Measurements from ENCODE around the gene CARD11. TPM values are rescaled to one million over a fixed set of nuclear protein-coding genes. Genes with fewer than 3 reads are reported as not detected.

The CARD11 gene
- total RNA-seq, 1 experiment from 2014 or later, result 0.82 TPM

DNA sequence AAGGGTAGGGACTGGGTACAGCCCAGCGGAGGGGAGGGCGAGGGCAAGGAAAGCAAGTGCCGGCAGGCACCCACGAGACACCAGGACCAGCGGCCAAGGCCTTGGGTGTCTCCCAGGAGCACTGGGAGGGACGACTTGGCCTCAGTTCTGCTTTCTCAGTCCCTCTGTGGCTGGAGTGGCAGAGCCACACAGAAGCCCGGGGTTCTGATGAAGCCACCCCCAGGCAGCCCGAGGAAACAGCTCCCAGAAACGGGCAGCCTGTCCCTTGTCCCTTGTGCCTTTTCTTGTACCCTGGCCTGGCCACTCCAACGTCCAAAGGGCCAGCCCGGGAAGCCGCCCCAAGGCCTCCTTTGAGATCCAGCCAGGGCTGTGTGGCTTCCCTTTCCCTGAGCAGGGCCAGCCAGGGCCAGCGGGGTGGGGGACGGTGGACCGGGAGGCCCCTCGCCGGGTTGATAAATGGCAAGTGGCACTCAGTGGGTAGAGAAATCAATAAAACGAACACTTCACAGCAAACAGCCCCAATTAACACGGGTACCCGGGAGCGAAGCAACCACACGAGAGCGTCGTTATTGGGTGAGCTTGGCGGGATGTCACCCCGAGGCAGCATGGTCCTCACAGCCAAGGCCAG is 129.8 kb downstream of the CARD11 start:
- intact Hi-C loops (cut with micrococcal nuclease; ENCODE audit: unreplicated experiment) (no loop called here), in situ Hi-C loops (cut with HindIII; ENCODE audit: low pct_unique_long_range_greater_than_20kb, low sequenced_read_pairs) (no loop called here)
- ChIA-PET POLR2A (no interaction called here), CTCF (no interaction called here)
- ATAC-seq (peak; percentile 30), DNase-seq (ENCODE audit: low read depth, low spot score) (no peak)
- TF ChIP-seq, protein P1, sequence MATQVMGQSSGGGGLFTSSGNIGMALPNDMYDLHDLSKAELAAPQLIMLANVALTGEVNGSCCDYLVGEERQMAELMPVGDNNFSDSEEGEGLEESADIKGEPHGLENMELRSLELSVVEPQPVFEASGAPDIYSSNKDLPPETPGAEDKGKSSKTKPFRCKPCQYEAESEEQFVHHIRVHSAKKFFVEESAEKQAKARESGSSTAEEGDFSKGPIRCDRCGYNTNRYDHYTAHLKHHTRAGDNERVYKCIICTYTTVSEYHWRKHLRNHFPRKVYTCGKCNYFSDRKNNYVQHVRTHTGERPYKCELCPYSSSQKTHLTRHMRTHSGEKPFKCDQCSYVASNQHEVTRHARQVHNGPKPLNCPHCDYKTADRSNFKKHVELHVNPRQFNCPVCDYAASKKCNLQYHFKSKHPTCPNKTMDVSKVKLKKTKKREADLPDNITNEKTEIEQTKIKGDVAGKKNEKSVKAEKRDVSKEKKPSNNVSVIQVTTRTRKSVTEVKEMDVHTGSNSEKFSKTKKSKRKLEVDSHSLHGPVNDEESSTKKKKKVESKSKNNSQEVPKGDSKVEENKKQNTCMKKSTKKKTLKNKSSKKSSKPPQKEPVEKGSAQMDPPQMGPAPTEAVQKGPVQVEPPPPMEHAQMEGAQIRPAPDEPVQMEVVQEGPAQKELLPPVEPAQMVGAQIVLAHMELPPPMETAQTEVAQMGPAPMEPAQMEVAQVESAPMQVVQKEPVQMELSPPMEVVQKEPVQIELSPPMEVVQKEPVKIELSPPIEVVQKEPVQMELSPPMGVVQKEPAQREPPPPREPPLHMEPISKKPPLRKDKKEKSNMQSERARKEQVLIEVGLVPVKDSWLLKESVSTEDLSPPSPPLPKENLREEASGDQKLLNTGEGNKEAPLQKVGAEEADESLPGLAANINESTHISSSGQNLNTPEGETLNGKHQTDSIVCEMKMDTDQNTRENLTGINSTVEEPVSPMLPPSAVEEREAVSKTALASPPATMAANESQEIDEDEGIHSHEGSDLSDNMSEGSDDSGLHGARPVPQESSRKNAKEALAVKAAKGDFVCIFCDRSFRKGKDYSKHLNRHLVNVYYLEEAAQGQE (IDR thresholded peaks at IDR 0.05; ENCODE audit: insufficient read depth in 1 of 2, low read depth in 2 of 2, low read length in 1 of 2), result no peak
- no peak for TF ChIP-seq POLR2AphosphoS5 (IDR thresholded peaks at IDR 0.05; ENCODE audit: low read depth, low read length)
- TF ChIP-seq SIN3A (IDR thresholded peaks at IDR 0.05; ENCODE audit: borderline replicate concordance, insufficient read depth, low read depth, low read length), result no peak
- TF ChIP-seq, protein P2, sequence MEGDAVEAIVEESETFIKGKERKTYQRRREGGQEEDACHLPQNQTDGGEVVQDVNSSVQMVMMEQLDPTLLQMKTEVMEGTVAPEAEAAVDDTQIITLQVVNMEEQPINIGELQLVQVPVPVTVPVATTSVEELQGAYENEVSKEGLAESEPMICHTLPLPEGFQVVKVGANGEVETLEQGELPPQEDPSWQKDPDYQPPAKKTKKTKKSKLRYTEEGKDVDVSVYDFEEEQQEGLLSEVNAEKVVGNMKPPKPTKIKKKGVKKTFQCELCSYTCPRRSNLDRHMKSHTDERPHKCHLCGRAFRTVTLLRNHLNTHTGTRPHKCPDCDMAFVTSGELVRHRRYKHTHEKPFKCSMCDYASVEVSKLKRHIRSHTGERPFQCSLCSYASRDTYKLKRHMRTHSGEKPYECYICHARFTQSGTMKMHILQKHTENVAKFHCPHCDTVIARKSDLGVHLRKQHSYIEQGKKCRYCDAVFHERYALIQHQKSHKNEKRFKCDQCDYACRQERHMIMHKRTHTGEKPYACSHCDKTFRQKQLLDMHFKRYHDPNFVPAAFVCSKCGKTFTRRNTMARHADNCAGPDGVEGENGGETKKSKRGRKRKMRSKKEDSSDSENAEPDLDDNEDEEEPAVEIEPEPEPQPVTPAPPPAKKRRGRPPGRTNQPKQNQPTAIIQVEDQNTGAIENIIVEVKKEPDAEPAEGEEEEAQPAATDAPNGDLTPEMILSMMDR (IDR thresholded peaks at IDR 0.05), result no peak
- TF ChIP-seq TCF7L2 (IDR thresholded peaks at IDR 0.05; ENCODE audit: low read depth, low read length), result no peak
- Histone ChIP-seq H3K36me3 (ENCODE audit: control insufficient read depth, insufficient read depth, low read length) (no peaks in the 10 kb centered on the region), H3K9me3 (ENCODE audit: control insufficient read depth, insufficient read depth, low read depth, low read length) (no peaks in the 10 kb centered on the region), H3K4me3 (ENCODE audit: low read depth in 2 of 2, low read length in 2 of 2) (no peak overlapping the region), H3K27me3 (ENCODE audit: control insufficient read depth, insufficient read depth, low read length) (peaks cover 4% of the 10 kb centered on the region; the same call in 1 of the 2 replicates), H3K27ac (ENCODE audit: low read length) (no peak overlapping the region), H3K4me1 (ENCODE audit: control insufficient read depth, insufficient read depth, low read length) (peaks cover 5% of the 10 kb centered on the region; the same call in 1 of the 2 replicates)
- no TSS peak for BruUV-seq (replicated peaks)

DNA sequence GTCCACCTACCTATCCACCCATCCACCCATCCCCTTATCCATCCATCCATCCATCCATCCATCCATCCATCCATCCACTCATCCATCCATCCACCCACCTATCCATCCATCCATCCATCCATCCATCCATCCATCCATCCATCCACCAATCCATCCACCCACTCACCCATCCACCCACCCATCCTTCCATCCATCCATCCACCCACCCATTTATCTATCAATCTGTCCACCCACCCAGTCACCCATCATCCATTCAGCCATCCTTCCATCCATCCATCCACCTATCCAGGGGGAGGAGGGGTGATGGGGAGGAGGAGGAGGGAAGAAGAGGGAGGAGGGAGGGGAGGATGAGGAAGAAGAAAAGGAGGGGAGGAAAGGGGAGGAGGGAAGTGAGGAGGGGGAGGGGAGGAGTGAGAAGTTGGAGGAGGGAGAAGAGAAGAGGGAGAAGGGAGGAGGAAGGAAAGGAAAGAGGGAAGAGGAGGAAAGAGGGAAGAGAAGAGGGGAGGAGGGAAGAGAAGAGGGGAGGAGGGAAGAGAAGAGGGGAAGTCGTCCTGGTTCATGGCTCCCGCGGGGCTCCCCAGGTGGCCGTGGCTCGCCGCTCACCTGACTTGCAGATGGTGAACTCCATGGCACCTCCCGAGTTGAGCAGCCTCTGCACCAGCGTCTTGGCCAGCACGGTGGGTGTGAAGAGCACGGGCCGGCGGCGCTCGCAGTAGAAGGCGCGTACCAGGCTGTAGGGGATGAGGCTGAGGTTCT is 130.8 kb downstream of the CARD11 start:
- DNase-seq (ENCODE audit: low read depth, low spot score) (no peak), ATAC-seq (no peak)
- Histone ChIP-seq H3K36me3 (ENCODE audit: control insufficient read depth, insufficient read depth, low read length) (no peaks in the 10 kb centered on the region), H3K27ac (ENCODE audit: low read length) (no peak overlapping the region), H3K9me3 (ENCODE audit: control insufficient read depth, insufficient read depth, low read depth, low read length) (no peaks in the 10 kb centered on the region), H3K4me3 (ENCODE audit: low read depth in 2 of 2, low read length in 2 of 2) (no peak overlapping the region), H3K27me3 (ENCODE audit: control insufficient read depth, insufficient read depth, low read length) (0 out of 2 replicates have a peak, but pooled peaks cover 3% of the 10 kb centered on the region), H3K4me1 (ENCODE audit: control insufficient read depth, insufficient read depth, low read length) (peaks cover 5% of the 10 kb centered on the region; the same call in 1 of the 2 replicates)
- ChIA-PET POLR2A (no interaction called here), CTCF (no interaction called here)
- TF ChIP-seq TCF7L2 (IDR thresholded peaks at IDR 0.05; ENCODE audit: low read depth, low read length) (no peak), SIN3A (IDR thresholded peaks at IDR 0.05; ENCODE audit: borderline replicate concordance, insufficient read depth, low read depth, low read length) (no peak), POLR2AphosphoS5 (IDR thresholded peaks at IDR 0.05; ENCODE audit: low read depth, low read length) (no peak)
- TF ChIP-seq, protein P2 (IDR thresholded peaks at IDR 0.05), result no peak
- TF ChIP-seq, protein P1 (IDR thresholded peaks at IDR 0.05; ENCODE audit: insufficient read depth in 1 of 2, low read depth in 2 of 2, low read length in 1 of 2), result no peak
- in situ Hi-C loops (cut with HindIII; ENCODE audit: low pct_unique_long_range_greater_than_20kb, low sequenced_read_pairs), result no loop called here
- intact Hi-C loops (cut with micrococcal nuclease; ENCODE audit: unreplicated experiment), result no loop called here
- BruUV-seq (replicated peaks), result no TSS peak
